Endothelial cell of umbilical vein (primary cell): ENCODE results near the gene SLC7A4. TPM values are rescaled to one million over a fixed set of nuclear protein-coding genes. Genes with fewer than 3 reads are reported as not detected.

ENCODE experiments used
- BruUV-seq: library from RNA; stranded (reverse); fragments of 400-500 nt; replicated peaks from 2 replicates; lab custom pipeline; 2021; lab: Mats Ljungman, UMichigan
- CTCF ChIA-PET: fragments of 300-600, 350-600 bp; sonication (Branson Sonifier 250); formaldehyde crosslinking; loops from one replicate; lab custom pipeline; 2021; ENCODE audit warnings: antibody characterized with exemption, inconsistent platforms; lab: Charles Lee
- POLR2A ChIA-PET: fragments of 300-600, 350-600 bp; sonication (Branson Sonifier 250); formaldehyde crosslinking; loops from one replicate; lab custom pipeline; 2021; ENCODE audit warnings: antibody characterized with exemption, inconsistent platforms; lab: Charles Lee
- DNase-seq: peaks from one replicate; pipeline ENCODE4 v3.0.0-alpha.2; 2011; ENCODE audit warnings: low read depth, low spot score
- FAIRE-seq: peaks from 2 replicates; lab custom pipeline; 2011; peaks lifted over from hg19 to GRCh38; lab: Jason Lieb, UNC
- H2AFZ ChIP-seq: 2 replicates; pipeline ENCODE4 v1.6.0; 2012; ENCODE audit warnings: low read depth, low read length, control low read depth, inconsistent platforms
- H3K27ac ChIP-seq: 2 replicates; pipeline ENCODE4 v1.5.1; 2011; ENCODE audit warnings: low read depth, mild to moderate bottlenecking, control low read depth, low read length, moderate library complexity; ENCODE audit not compliant: insufficient read depth
- H3K27me3 ChIP-seq, 2 experiments: 2 replicates each; pipeline versions ENCODE4 v1.6.0 to v1.6.1; 2011; ENCODE audit warnings: low read length in 2 of 2, mixed read lengths in 1 of 2; ENCODE audit not compliant: control insufficient read depth in 2 of 2, insufficient read depth in 2 of 2
- H3K36me3 ChIP-seq, 2 experiments: 2 replicates in 1 of 2; 3 replicates in 1 of 2; pipeline ENCODE4 v1.5.1; 2011; ENCODE audit warnings: low read length in 2 of 2, mild to moderate bottlenecking in 1 of 2, moderate library complexity in 1 of 2; ENCODE audit not compliant: control insufficient read depth in 2 of 2, insufficient read depth in 2 of 2; ENCODE audit errors: extremely low read depth in 1 of 2
- H3K4me1 ChIP-seq: 3 replicates; pipeline ENCODE4 v1.5.1; 2011; ENCODE audit warnings: mild to moderate bottlenecking, low read length; ENCODE audit not compliant: control insufficient read depth, insufficient read depth; ENCODE audit errors: extremely low read depth
- H3K4me2 ChIP-seq: 2 replicates; pipeline ENCODE4 v1.6.1; 2011; ENCODE audit warnings: low read length, control low read depth, mixed read lengths; ENCODE audit not compliant: insufficient read depth
- H3K4me3 ChIP-seq, 3 experiments: fragments of 200-600 bp in 1 of 3; sonication (generic), shearing (Covaris generic) in 1 of 3; replicated peaks in 1 of 3; 2 replicates each; pipeline ENCODE4 v1.5.1; 2011 to 2016; ENCODE audit warnings: control low read depth in 3 of 3, low read length in 3 of 3, mild to moderate bottlenecking in 2 of 3, inconsistent platforms in 1 of 3, low read depth in 1 of 3, moderate library complexity in 1 of 3; ENCODE audit not compliant: insufficient read depth in 1 of 3
- H3K79me2 ChIP-seq: 2 replicates; pipeline ENCODE4 v1.6.0; 2012; ENCODE audit warnings: low read length, inconsistent platforms; ENCODE audit not compliant: control insufficient read depth, insufficient read depth
- H3K9ac ChIP-seq: replicated peaks from 2 replicates; pipeline ENCODE3; 2011; ENCODE audit warnings: low read length, control low read depth; ENCODE audit not compliant: insufficient read depth; ENCODE audit errors: extremely low read depth
- H3K9me1 ChIP-seq: replicated peaks from 3 replicates; pipeline ENCODE4 v1.6.0; 2011; ENCODE audit warnings: mild to moderate bottlenecking, low read length; ENCODE audit not compliant: control insufficient read depth, insufficient read depth; ENCODE audit errors: extremely low read depth
- H3K9me3 ChIP-seq: replicated peaks from 2 replicates; pipeline ENCODE4 v1.5.1; 2012; ENCODE audit warnings: low read length, inconsistent platforms; ENCODE audit not compliant: control insufficient read depth, insufficient read depth
- H4K20me1 ChIP-seq: replicated peaks from 2 replicates; pipeline ENCODE3; 2011; ENCODE audit warnings: mild to moderate bottlenecking, low read length; ENCODE audit not compliant: control insufficient read depth, insufficient read depth; ENCODE audit errors: extremely low read depth
- CTCF ChIP-seq, 2 donors: IDR thresholded peaks; 1 replicate in 1 of 2; 2 replicates in 1 of 2; pipeline ENCODE4 v1.5.1; 2011; ENCODE audit warnings: low read length in 2 of 2, mild to moderate bottlenecking in 2 of 2, moderate library complexity in 2 of 2, control low read depth in 1 of 2, inconsistent platforms in 1 of 2, low read depth in 1 of 2; ENCODE audit not compliant: insufficient read depth in 1 of 2; ENCODE audit errors: extremely low read depth in 1 of 2
- FOS ChIP-seq: IDR thresholded peaks from 2 replicates; pipeline ENCODE4 v1.6.1; 2011; ENCODE audit warnings: mild to moderate bottlenecking, low read length, moderate library complexity, borderline replicate concordance; ENCODE audit not compliant: insufficient read depth
- GATA2 ChIP-seq: IDR thresholded peaks from 2 replicates; pipeline ENCODE4 v1.7.0; 2011; ENCODE audit warnings: low read depth, mild to moderate bottlenecking, moderate library complexity, mixed read lengths, low read length; ENCODE audit not compliant: insufficient read length, insufficient read depth
- JUN ChIP-seq: IDR thresholded peaks from 2 replicates; pipeline ENCODE4 v1.6.1; 2011; ENCODE audit warnings: borderline replicate concordance, low read depth; ENCODE audit not compliant: insufficient read length, insufficient read depth
- MYC ChIP-seq: IDR thresholded peaks from one replicate; pipeline ENCODE4 v1.6.1; 2011; ENCODE audit warnings: mild to moderate bottlenecking, low read depth, low read length
- POLR2A ChIP-seq: IDR thresholded peaks from 2 replicates; pipeline ENCODE4 v1.6.1; 2012; ENCODE audit warnings: low read depth, mild to moderate bottlenecking, control low read depth, low read length
- POLR2AphosphoS5 ChIP-seq: IDR thresholded peaks from 2 replicates; pipeline ENCODE4 v1.6.1; 2012; ENCODE audit warnings: low read depth, mild to moderate bottlenecking, control low read depth, low read length, moderate library complexity; ENCODE audit not compliant: insufficient read depth
- dilution Hi-C: fragments of 300-500 bp; cut with MboI; formaldehyde crosslinking; loops from one replicate; pipeline ENCODE4 v1.15.0; 2019; ENCODE audit warnings: low sequenced_read_pairs; ENCODE audit not compliant: extremely low pct_ligation_motif_present
- intact Hi-C: fragments of 100-400 bp; cut with micrococcal nuclease; formaldehyde crosslinking; loops from one replicate; pipeline ENCODE4 v1.10.0; 2022
- polyA plus RNA-seq, 4 experiments: library from polyadenylated mRNA; depleted of rRNA in 3 of 4; stranded (reverse) in 3 of 4; unstranded in 1 of 4; fragments of >200 nt; gene quantifications; 2 replicates each; pipeline versions ENCODE4 v1.2.1 to v1.2.3, GENCODE V29; 2011 to 2012; ENCODE audit warnings: missing spikeins in 1 of 4
- total RNA-seq: library from RNA; stranded (reverse); gene quantifications from 2 replicates; pipeline ENCODE4 v1.2.3, GENCODE V29; 2021
- TF ChIP-seq, protein P1 (sequence below): IDR thresholded peaks from 2 replicates; pipeline ENCODE4 v1.6.1; 2011; ENCODE audit not compliant: insufficient read depth, insufficient read length

The SLC7A4 gene
- total and polyA plus RNA-seq, 2 donors (not counting 3 experiments of a cell fraction or from before 2014, with no cell fraction given), result not detected

GRCh38 chr22:20992456-20993303 lies 39.7 kb downstream of the SLC7A4 start:
- Histone ChIP-seq H4K20me1 (no peaks in the 10 kb centered on the region), H3K27me3 (no peaks in the 10 kb centered on the region), H3K27ac (no peak overlapping the region), H3K9me3 (no peaks in the 10 kb centered on the region), H3K4me2 (no peak overlapping the region), H3K36me3 (peaks cover 6 to 40% of the 10 kb centered on the region in 2 experiments), H3K9me1 (no peaks in the 10 kb centered on the region), H2AFZ (no peak overlapping the region), H3K4me1 (no peaks in the 10 kb centered on the region), H3K79me2 (no peaks in the 10 kb centered on the region), H3K9ac (no peak overlapping the region), H3K4me3 (no peak overlapping the region)
- BruUV-seq, result no TSS peak
- no peak for DNase-seq
- intact Hi-C loops, result no loop called here
- dilution Hi-C loops, result no loop called here
- FAIRE-seq, result no peak
- CTCF ChIA-PET, result interaction anchor here (1.1 kb wide), 1 partner anchor 189 kb away, joined by 3 read pairs; no protein-coding TSS in a partner anchor
- POLR2A ChIA-PET, result no interaction called here
- TF ChIP-seq JUN (no peak), POLR2AphosphoS5 (no peak), FOS (no peak), POLR2A (no peak), MYC (no peak)
- TF ChIP-seq, protein P1, sequence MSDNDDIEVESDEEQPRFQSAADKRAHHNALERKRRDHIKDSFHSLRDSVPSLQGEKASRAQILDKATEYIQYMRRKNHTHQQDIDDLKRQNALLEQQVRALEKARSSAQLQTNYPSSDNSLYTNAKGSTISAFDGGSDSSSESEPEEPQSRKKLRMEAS, result no peak

DNA sequence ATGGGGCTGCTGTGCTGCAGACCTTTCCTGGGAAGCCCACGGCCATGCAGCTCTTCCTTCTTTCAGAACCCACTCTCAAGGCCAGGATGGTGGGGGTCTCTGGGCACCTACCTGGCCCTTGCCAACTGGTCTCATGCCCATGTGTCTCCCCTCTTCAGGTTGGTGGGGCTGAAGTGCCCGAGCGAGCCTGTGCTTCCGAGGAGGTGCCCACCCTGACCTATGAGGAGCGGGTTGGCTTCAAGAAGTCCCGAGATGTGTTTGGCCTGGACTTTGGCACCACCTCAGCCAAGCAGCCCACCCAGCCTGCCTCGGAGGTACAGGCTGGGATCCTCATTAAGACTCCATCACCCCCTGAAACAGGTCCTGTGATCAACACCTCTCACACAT lies 40.3 kb downstream of the SLC7A4 start:
- H3K9me3 ChIP-seq, result no peaks in the 10 kb centered on the region
- H3K27ac ChIP-seq, result no peak overlapping the region
- TF ChIP-seq CTCF (IDR thresholded peaks at IDR 0.05; ENCODE audit: extremely low read depth in 1 of 2, insufficient read depth in 1 of 2, low read depth in 1 of 2, low read length in 2 of 2) (no peak), GATA2 (no peak), JUN (no peak), MYC (no peak)
- peaks cover 3 to 41% of the 10 kb centered on the region in 2 experiments for H3K36me3 ChIP-seq
- BruUV-seq, result no TSS peak
- no peak overlapping the region for H3K4me2 ChIP-seq
- ChIA-PET CTCF (interaction anchor here (1.1 to 1.8 kb wide), 2 partner anchors 10 to 188 kb away, joined by 3 to 7 read pairs; partner anchors contain the start of gene LZTR1), POLR2A (no interaction called here)
- no peaks in the 10 kb centered on the region for H3K27me3 ChIP-seq
- H3K4me3 ChIP-seq, result no peak overlapping the region
- DNase-seq (no peak), FAIRE-seq (no peak)
- no peaks in the 10 kb centered on the region for H4K20me1 ChIP-seq
- H2AFZ ChIP-seq, result no peak overlapping the region
- H3K9ac ChIP-seq, result no peak overlapping the region
- dilution Hi-C loops (no loop called here), intact Hi-C loops (no loop called here)
- no peaks in the 10 kb centered on the region for H3K4me1 ChIP-seq
- no peaks in the 10 kb centered on the region for H3K9me1 ChIP-seq
- no peaks in the 10 kb centered on the region for H3K79me2 ChIP-seq
